ENCODE data around the gene C18orf63.
A peak's percentile ranks its signal among the peaks of the same experiment; 100 is the strongest.

The C18orf63 gene

DNA sequence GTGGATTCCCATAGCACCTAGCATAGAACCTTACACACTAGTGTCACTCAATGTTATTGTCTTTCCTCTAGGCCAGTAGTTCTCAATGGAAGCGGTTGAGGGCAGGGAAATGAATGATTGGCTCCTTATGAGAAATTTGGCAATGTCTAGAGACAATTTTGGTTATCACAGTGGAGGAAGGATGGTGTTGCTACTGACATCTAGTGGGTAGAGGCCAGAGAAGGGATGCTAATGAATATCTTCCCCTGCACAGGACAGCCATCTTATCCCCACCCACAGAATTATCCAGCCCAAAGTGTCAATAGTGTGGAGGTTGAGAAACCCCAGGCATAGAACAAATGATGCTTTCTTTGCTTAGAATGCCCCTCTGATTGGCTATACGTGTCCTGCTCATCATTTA, 15.8 kb downstream of the C18orf63 start:
- DNase-seq, result peak in 2 of 4 experiments; percentile 16 to 24

DNA sequence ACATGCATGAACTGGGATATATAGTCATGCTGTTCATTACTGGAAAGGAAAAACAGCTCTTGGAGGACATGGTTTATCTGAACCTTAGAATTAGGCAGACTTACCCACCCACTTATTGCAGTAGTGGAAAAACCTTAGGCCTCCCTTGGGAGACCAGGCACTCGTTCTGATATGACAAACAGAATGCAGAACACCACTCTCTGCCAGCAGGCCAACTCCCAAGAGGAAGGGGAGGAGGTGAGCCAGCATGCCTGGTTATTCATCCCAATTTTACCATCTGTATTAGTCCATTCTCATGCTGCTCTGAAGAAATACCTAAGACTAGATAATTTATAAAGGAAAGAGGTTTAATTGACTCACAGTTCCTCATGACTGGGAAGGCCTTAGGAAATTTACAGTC, 17.5 kb downstream of the C18orf63 start:
- DNase-seq, result no peak

- peak in 2 of 4 experiments; percentile 22 to 41 for DNase-seq
Observed at GRCh38 chr18:74334242-74334893, 18.7 kb downstream of the C18orf63 start.

DNA sequence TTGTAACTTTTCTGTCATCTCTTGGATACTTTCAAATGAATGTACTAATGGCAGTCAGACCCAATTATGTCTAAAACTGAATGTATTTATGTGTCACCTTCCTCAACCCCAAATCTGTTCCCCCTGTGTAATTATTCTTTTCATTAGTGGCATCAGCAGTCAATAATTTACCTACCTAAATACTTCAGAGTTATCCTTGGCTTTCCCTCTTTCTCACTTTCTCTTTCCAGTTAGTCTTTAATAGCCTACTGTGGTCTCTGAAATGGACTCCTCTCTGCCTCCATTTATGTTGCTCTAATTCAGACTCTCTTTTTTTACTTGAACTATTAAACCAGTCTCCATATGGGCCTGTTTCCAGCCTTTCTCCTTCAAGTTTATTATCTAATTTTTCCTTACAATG, 21.0 kb downstream of the C18orf63 start:
- no peak for DNase-seq

DNA sequence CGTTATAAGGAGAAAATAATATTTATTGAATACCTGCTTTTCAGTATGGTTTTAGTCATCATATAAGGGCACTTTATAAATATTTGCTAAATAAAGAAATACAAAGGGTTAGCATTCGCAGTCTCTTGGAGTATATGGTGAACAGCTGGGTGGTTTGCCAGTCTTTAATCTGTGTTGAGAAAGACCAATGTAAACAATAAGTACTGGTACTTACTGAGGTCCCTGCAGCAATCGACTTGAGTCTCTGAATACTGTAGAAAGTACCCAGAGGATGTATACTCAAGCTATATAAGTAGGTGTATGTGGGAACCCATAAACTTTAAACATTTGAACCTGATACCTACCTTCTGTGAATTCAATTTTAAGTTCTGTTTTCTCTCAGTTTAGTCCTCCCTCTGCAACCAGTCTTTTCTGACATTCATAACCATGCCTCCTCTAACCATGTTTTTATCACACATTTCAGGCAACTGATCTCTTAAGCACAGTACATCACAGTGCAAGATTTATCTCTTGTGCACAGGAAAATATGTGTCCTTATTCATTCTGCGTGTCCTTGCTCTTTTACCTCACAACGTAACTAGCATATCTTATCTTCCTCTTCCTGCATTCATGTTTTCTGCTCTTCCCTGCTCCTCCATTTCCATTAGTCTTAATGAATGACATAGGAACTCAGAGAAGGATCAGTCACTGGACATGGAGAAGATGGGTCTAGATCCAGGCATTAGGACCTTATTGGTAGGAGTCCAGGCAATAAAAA, 21.7 kb downstream of the C18orf63 start:
- no peak for DNase-seq

DNA sequence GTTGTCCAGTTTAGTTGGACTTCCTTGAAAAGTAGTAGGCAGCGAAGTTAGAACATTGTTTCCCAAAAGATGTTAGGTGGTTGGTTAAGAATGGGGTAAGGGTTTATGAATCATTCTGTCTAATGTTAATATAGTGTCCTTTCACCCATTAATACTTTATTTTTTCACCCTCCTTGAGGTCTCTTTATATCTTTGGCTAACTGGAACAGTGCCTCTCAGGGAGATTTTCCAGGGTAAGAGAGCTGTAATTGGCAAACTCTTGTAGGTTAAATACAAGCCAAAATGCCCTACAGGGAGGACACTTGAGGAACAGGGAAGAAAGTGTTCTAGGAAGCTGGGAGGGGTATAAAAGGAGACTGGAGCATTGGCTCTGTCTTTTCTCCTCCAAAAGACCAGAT, 22.3 kb downstream of the C18orf63 start:
- DNase-seq, result no peak

GRCh38 chr18:74342416-74343043, 26.9 kb downstream of the C18orf63 start:
- DNase-seq, result peak; percentile 53 to 82 (median 75)

- no peak for DNase-seq
Observed at GRCh38 chr18:74346206-74346605, 30.6 kb downstream of the C18orf63 start.

DNA sequence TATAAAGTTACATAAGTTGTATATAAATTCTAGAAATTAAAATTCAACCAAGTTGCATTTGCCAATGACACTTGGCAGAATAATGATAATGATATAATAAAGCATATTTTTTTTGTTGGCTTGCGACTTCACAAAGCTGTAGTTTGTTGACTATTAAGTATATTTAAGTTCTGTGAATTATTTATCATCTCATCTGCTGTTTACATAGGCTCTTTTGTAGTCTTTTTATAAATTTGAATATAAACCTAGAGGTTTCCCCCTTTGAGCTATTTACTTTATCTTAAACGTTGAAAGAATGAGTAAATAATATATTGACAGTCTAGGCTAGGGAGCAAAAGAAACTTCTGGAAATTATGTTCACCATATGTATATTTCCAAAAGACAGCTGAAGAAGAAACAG, 32.9 kb downstream of the C18orf63 start:
- DNase-seq, result no peak

- peak; percentile 46 to 69 (median 62) for DNase-seq
Observed at GRCh38 chr18:74351354-74351753, 35.7 kb downstream of the C18orf63 start.

DNA sequence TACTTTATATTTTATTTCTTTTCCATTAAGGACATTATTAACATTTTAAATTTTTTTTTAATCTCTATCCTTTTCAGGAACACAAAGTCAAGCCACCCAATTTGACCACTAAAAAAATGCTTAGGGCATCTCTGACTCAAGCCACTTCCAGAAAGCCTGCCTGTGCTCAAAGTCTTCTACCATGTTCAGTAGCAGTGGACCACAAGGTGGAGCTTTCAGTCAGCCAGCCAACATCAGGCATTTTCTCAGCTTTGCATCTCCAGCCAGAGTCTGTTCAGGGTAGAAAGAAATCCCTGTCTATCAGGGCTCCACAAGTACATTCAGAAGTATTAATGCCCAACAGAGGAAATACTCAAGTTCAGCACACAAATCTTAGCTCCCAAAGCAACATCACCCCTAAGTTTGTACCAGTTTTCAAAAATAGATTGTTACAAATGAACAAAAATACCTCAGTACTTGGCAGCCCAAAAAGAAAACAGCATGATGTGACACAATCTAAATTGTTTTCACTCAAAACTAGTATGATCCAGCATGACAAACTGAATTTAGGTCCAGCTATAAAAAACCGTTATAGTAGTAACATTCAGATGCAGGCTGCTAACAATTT, 37.6 kb downstream of the C18orf63 start:
- DNase-seq, result peak; percentile 69 to 81 (median 73)

GRCh38 chr18:74356959-74357358, 41.3 kb downstream of the C18orf63 start:
- DNase-seq, result no peak

DNA sequence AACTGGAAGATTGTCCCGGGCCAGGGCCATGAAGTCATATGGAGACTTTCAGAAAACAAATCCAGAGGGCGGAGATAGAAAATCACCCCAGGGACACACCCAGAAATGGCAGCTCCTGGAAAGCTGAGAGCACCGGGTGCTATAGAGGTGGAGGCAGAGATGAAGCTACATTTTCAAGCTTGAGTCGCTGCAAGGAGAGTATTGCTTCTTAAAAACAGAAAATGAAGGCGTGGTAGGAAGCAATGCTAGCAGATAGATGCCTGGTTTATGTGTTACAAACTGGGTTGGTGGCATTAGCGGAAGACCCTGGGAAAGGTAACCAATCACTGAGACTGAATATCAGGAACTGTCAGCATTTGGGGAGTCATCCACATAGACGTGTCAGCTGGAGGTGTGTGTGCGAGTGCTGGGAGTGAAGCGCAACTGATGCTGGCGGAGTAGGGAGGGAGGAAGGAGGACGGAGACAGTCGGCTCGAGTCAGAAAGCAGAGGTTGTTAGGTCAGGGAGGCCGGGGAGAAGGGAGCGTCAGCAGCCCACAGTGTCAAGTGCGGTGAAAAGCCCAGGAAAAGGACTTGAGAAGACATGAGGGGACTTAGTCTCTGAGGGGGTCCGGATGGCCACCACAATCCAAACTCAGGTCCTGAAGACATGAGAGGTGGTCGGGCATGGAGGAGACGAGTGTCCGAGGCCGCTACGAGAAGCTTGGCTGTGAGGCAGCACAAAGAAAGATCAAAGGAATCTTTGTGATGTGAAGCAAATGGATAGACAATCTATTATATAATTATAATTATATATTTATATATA, 45.4 kb downstream of the C18orf63 start:
- DNase-seq, result no peak

- DNase-seq, result no peak
Observed at GRCh38 chr18:74367905-74368304, 52.3 kb downstream of the C18orf63 start.

GRCh38 chr18:74368901-74369705, 53.5 kb downstream of the C18orf63 start:
- DNase-seq, result no peak

GRCh38 chr18:74370115-74370514, 54.5 kb downstream of the C18orf63 start:
- peak in 3 of 4 experiments; percentile 3 to 13 (median 13) for DNase-seq

GRCh38 chr18:74373428-74373827, 57.8 kb downstream of the C18orf63 start:
- DNase-seq, result no peak

GRCh38 chr18:74375999-74376398, 60.4 kb downstream of the C18orf63 start:
- DNase-seq, result no peak

- no peak for DNase-seq
Observed at GRCh38 chr18:74376523-74376922, 60.9 kb downstream of the C18orf63 start.

DNA sequence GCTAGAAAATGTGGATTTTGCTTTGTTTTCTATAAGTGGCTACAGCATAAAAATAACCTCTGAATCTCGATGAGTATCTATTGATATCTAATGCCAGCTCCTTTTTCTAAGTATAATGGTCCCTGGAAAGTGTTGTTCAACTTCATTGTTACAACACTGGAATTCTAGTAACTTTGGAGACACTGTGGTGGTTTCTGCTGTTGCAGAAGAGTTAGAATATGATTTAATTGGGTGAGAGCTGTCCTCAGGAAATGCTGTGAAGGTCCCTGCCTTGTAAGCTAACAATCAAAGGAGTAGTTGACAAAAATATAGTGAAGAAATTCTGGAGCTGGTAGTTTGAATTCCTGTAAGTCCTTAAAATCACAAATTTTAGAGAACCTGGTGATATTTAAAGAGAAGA, 62.1 kb downstream of the C18orf63 start:
- DNase-seq, result peak in 1 of 4 experiments; percentile 7

DNA sequence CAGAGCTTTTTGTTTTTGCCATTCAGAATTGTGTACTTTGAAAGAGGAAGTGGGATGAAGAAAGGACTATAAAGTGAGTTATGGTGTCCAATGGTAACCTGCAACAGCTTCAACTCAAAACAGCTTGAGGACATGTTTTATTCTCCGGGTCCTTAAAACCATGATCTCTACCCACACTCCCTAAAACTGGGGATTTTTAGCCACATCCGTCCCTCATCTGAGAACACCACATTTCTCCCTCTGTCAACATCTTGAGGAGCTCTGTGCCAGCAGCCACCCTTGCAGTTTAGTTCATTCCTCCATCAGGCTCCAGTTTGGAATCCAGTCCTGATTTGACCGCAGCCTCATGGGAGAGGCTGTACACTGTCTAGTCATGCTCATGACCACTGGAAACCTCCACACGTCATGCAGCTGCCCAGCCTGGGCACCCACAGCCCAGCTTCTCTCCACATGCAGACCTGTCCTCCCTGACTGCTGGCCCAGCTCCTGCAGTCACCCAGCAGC, 62.6 kb downstream of the C18orf63 start:
- DNase-seq, result peak in 3 of 4 experiments; percentile 13 to 44 (median 34)
